ENCODE data around the gene MKRN1.
A peak's percentile ranks its signal among the peaks of the same experiment; 100 is the strongest.
"Not testable (repeated sequence)": the region's sequence is repeated elsewhere in the genome, so short reads cannot be mapped to it uniquely, and the experiment has no call there.

Gene MKRN1

GRCh38 chr7:140479062-140479738, at the start of gene MKRN1:
Gene MKRN1, minus strand, starts transcription at chr7:140479505. Its CDS starts 161 bp downstream, at chr7:140479344.
- peak; percentile 82 for DNase-seq (ENCODE audit: low read depth)

DNA sequence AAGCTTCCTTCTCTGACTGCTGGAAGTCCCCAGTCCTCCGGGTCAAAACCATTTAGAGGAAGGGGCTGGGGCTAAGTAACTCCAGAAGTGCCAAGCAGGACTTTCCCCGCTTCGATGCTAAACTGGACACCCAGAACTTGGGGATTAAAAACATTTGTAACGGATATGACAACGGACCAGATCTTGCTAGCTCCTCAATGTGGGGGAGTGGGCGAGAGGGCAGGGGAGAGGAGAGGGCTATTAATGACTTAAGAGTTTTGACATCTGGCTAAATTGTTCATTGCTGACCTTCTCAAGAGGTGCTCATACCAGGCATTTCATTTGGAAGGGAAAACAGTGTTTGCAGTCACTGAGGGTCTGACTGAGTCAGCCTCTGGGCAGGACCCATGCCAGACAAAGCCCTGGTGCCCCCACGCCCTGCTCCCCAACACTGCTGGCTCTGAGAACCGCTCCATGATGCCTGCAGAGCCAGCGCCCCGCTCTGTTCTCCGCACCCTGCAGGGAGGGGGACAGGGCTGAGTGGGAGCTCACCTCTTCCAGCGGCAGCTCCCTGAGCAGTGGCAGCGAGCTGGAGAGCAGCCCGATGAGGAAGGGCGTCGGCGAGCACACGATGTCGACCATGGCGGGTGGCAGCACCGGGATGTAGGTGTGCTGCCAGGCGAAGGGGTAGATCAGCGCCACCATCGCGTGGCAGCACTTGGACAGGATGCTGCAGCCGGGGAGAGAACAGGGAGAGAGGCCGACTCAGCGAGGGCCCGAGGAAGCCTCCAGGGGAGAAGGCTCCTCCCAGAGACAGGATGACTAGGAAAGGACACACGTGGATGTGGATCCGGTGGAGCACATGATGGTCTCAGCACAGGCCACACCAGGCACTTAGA, 47.7 kb upstream of the MKRN1 start:
- DNase-seq (ENCODE audit: low read depth) = no peak

- no peak for DNase-seq (ENCODE audit: low read depth)
These were observed 46.9 kb upstream of the MKRN1 start for GRCh38 chr7:140526214-140526613.

DNA sequence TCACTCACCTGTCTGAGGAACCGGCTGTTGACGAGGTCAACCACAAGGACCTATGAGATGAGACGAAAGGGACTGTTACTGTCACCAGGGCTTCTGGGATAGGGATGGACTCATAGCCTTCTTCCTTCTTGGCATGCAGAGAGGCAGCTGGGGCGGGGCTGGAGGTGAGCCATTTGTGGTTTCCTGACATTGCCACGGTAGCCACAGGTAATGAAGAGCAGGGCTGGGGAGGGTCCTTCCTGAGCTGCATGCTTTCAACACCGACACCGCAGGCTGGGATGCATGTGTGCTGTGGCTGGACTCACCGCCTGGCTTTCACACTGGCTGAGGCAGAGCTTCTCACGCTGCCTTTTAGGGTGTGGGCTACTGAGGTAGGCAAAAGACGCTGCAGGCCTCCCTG, 46.4 kb upstream of the MKRN1 start:
- no peak for DNase-seq (ENCODE audit: low read depth)

DNA sequence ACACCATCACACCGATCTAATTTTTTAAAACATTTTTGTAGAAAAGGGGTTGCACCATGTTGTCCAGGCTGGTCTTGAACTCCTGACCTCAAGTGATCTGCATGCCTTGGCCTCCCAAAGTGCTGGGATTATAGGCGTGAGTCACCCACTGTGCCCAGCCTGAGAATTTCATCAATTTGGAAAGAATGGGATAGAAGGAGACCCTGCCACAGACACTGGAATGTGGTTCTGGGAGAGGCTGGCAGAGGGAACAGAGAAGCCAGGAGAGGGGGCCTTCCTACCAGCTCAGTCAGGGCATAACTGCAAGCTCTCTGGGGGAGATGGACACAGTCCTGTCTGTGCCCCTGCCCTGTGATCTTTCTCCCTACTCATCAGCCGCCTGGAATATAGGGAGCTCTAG, 42.1 kb upstream of the MKRN1 start:
- DNase-seq (ENCODE audit: low read depth) = no peak

DNA sequence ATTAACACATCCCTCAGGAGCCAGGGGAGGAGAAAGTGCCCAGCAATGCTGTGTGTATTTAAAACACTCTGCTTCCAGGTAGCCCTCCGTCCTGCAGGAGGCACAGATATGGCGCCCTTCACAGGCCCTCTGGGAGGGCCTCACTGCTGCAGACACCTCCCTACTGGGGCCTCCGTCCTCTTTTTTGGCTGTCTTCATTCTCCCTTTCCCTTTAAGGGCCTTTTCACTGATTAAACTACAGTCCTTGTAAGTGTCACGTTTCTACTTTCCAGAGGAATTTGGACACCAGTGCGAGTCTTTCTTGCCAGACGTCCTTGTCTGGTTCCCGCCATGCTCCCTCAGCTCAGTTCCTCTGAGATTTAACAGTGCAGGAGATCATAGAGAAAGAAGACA, 39.7 kb upstream of the MKRN1 start:
- no peak for DNase-seq (ENCODE audit: low read depth)

DNA sequence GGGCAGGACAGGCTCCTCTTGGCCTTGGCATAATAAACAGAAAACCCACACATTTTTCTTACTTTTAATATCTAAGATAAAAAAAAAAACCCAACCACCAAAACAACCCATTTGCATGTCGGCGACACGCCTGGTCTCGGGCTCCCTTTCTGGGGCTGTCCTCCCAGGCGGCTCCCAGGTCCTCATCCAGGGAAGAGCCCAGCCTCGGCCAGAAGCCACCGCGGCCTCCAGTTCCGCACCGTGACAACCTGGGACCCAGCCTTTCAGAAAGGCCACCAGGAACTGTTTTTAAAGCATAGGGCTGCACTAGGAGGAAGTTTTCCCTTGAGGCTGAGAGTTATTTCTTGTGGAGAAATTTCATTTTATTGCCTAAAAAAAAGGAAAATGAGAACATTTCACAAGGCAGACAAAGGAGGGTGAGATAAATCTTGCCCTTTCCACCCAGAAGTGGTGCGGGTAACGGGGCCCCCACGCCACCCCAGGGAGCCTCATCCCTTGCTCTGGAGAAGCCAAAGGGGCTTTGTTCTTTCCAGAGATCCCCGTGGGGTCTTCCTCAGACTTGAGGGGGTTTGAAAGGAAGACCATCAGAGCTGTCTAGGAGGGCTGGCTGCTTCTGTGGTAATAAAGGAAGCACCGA, 39.2 kb upstream of the MKRN1 start:
- no peak for DNase-seq (ENCODE audit: low read depth)

DNA sequence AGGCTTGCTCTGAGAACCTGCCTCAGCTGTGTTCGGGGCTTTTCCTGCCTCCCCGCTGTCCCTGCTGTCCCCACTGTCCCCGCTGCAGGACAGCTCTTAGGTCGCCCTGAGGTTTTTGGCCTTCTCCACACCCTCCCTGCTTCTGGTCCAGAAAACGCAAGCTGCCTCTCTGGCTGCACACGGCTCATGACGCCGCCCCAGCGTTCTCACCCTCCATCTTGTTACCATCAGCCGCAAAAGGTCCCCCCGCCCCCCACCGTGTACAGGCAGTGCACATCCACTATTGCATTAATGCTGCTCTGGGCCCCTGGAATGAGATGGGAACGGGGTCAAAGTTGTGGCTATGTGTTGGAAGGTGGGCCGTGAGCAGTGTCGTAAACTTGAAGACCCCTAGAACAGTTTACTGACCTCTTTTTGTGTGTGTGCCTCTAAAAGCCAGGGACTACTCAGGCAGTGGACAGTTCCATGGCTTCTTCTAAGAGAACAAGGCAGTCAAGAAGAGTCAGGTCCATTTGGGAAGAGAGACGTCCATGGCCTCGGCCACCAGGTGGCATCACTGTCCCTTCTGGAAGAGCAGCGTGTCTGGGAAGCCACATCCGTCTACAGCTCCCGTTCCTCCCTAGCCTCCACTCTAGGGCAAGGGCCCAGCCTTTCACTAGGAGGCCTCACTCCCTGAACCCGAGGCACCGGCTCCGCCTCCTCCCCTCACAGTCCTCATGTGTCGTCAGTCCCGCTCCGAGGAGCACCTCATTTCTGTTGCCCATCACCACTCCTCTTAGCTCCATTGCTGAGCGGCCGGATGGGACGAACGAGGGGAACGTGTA, 38.5 kb upstream of the MKRN1 start:
- peak; percentile 90 for DNase-seq (ENCODE audit: low read depth)

DNA sequence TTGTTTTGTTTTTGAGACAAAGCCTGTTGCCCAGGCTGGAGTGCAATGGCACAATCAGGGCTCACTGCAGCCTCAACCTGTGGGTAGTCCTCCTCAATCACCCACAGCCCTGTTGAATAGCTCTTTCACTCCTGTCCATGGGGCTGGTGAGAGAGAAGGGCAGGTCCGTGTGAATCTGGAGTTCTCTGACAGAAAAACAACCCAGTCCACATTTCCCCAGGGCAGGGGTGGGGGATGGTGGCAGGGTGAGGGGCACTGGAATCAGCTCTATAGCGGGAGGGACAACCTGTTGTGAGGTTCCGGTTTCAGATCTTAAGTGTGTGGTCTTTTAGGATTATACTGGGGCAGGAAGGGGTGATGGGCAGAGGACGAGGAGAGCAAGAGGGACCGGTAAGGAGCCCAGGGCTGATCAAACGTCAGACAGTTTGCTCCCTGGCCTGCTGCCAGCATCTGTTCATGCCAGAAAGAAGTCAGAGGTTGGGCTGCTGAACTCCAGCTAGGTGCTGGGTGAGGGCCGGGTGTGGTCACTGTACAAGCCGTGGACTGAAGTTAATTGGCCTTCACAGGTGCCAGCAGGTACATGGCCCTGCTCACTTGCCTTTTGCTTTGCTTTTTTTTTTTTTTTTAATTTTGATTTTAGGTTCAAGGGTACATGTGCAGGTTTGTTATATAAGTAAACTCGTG, 33.2 kb upstream of the MKRN1 start:
- DNase-seq (ENCODE audit: low read depth) = no peak

GRCh38 chr7:140509789-140510188, 30.5 kb upstream of the MKRN1 start:
- no peak for DNase-seq (ENCODE audit: low read depth)

DNA sequence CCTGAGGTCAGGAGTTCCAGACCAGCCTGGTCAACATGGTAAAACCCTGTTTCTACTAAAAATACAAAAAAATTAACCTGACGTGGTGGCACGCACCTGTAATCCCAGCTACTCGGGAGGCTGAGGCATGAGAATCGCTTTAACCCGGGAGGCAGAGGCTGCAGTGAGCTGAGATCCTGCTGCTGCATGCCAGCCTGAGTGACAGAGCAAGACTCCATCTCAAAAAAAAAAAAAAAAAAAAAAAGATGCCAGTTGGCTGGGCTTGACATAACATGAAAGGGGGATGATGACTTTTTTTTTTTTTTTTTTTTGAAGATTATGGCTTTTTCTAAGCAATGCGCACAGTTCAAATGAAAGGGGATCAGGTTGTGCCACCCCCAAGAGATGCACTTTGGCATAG, 28.3 kb upstream of the MKRN1 start:
- not testable (repeated sequence) for DNase-seq (ENCODE audit: low read depth)

DNA sequence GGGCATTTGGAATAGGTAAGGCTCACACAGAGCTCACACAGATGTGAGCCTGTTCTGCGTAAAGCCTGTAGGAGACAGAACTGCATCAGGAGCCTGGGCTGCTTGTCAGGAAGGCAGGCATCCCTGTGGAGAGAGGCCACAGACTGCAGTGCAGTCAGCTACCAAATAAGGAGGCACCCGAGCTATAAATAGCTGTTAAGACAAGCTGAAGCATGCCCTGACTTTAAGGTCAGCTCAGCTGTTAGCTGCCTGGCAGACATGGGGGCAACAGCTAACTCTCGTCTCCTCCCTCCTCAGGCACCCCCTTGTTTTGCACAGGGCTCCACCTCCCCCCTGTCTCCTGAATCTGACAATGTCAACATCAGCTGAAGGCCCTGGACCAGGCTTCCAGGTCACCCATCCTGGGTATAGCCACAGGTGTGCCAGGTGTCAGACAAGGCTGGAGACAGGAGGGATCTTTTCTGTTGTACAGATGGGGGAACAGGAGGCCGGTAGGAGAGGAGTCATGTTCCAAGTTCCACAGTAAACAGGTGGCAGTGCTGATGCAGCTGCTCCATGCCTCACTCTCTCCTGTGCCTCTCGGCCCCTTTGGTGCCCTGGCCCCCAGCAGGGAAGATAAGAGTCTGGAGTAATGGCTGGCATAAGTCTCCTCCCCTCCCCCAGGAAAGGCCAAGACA, 27.6 kb upstream of the MKRN1 start:
- peak; percentile 36 for DNase-seq (ENCODE audit: low read depth)

- no peak for DNase-seq (ENCODE audit: low read depth)
These were observed 22.7 kb upstream of the MKRN1 start for GRCh38 chr7:140501966-140502365.

- not testable (repeated sequence) for DNase-seq (ENCODE audit: low read depth)
These were observed 18.5 kb upstream of the MKRN1 start for GRCh38 chr7:140497807-140498206.

GRCh38 chr7:140497241-140497769, 18.0 kb upstream of the MKRN1 start:
- no peak for DNase-seq (ENCODE audit: low read depth)

- no peak for DNase-seq (ENCODE audit: low read depth)
These were observed 16.3 kb upstream of the MKRN1 start for GRCh38 chr7:140495514-140496097.

GRCh38 chr7:140494867-140495266, 15.6 kb upstream of the MKRN1 start:
- no peak for DNase-seq (ENCODE audit: low read depth)

- no peak for DNase-seq (ENCODE audit: low read depth)
These were observed 9.7 kb upstream of the MKRN1 start for GRCh38 chr7:140489026-140489359.

- no peak for DNase-seq (ENCODE audit: low read depth)
These were observed 6.4 kb upstream of the MKRN1 start for GRCh38 chr7:140485500-140486265.
